ENCODE results near the gene PDPK1. TPM values are rescaled to one million over a fixed set of nuclear protein-coding genes. Genes with fewer than 3 reads are reported as not detected.
A peak's percentile ranks its signal among the peaks of the same experiment; 100 is the strongest.
"Not testable (repeated sequence)": the region's sequence is repeated elsewhere in the genome, so short reads cannot be mapped to it uniquely, and the experiment has no call there.

PDPK1 gene
- total RNA-seq, 1 experiment from 2014 or later = 31.6 TPM

GRCh38 chr16:2560798-2561133 is 22.9 kb downstream of the PDPK1 start:
- intact Hi-C loops (cut with micrococcal nuclease; ENCODE audit: unreplicated experiment); H3K4me3 ChIP-seq (ENCODE audit: low read depth, low read length, poor library complexity, severe bottlenecking); H3K27me3 ChIP-seq (replicated peaks; ENCODE audit: insufficient read depth, low read depth, low read length, poor library complexity); H3K27ac ChIP-seq (ENCODE audit: low read depth, low read length, poor library complexity, severe bottlenecking); H3K4me1 ChIP-seq (ENCODE audit: insufficient read depth, low read length, poor library complexity, severe bottlenecking); POLR2A ChIA-PET (ENCODE audit: low non-redundant PET); H3K36me3 ChIP-seq (ENCODE audit: insufficient read depth, low read length, poor library complexity, severe bottlenecking); H3K9me3 ChIP-seq (ENCODE audit: low read depth, low read length, poor library complexity, severe bottlenecking); DNase-seq (ENCODE audit: low spot score); CTCF ChIA-PET: not testable (repeated sequence)
- TF ChIP-seq CTCF (conservative IDR thresholded peaks at IDR 0.05; ENCODE audit: low read depth, low read length) = 0 out of 2 replicates have a peak, but pooled peaks have one; percentile 30
- TSS peak; percentile 59 for BruUV-seq (replicated peaks)

- BruUV-seq (replicated peaks); H3K4me3 ChIP-seq (ENCODE audit: low read depth, low read length, poor library complexity, severe bottlenecking); CTCF ChIA-PET: not testable (repeated sequence)
These were observed 29.7 kb downstream of the PDPK1 start for GRCh38 chr16:2567506-2567905.

GRCh38 chr16:2568573-2568972 is 30.8 kb downstream of the PDPK1 start:
- intact Hi-C loops (cut with micrococcal nuclease; ENCODE audit: unreplicated experiment) = not testable (repeated sequence)

More at GRCh38 chr16:2567506-2567905, 29.7 kb downstream of the PDPK1 start:
- H3K4me1 ChIP-seq (ENCODE audit: insufficient read depth, low read length, poor library complexity, severe bottlenecking); H3K27me3 ChIP-seq (replicated peaks; ENCODE audit: insufficient read depth, low read depth, low read length, poor library complexity); DNase-seq (ENCODE audit: low spot score); intact Hi-C loops (cut with micrococcal nuclease; ENCODE audit: unreplicated experiment); H3K9me3 ChIP-seq (ENCODE audit: low read depth, low read length, poor library complexity, severe bottlenecking); H3K36me3 ChIP-seq (ENCODE audit: insufficient read depth, low read length, poor library complexity, severe bottlenecking); POLR2A ChIA-PET (ENCODE audit: low non-redundant PET); H3K27ac ChIP-seq (ENCODE audit: low read depth, low read length, poor library complexity, severe bottlenecking): not testable (repeated sequence)

GRCh38 chr16:2572704-2573103 is 34.9 kb downstream of the PDPK1 start:
- BruUV-seq (replicated peaks); POLR2A ChIA-PET (ENCODE audit: low non-redundant PET); H3K4me3 ChIP-seq (ENCODE audit: low read depth, low read length, poor library complexity, severe bottlenecking); H3K36me3 ChIP-seq (ENCODE audit: insufficient read depth, low read length, poor library complexity, severe bottlenecking); H3K27me3 ChIP-seq (replicated peaks; ENCODE audit: insufficient read depth, low read depth, low read length, poor library complexity); H3K4me1 ChIP-seq (ENCODE audit: insufficient read depth, low read length, poor library complexity, severe bottlenecking); H3K9me3 ChIP-seq (ENCODE audit: low read depth, low read length, poor library complexity, severe bottlenecking); H3K27ac ChIP-seq (ENCODE audit: low read depth, low read length, poor library complexity, severe bottlenecking); intact Hi-C loops (cut with micrococcal nuclease; ENCODE audit: unreplicated experiment); DNase-seq (ENCODE audit: low spot score); CTCF ChIA-PET: not testable (repeated sequence)

More at GRCh38 chr16:2568573-2568972, 30.8 kb downstream of the PDPK1 start:
- H3K36me3 ChIP-seq (ENCODE audit: insufficient read depth, low read length, poor library complexity, severe bottlenecking); POLR2A ChIA-PET (ENCODE audit: low non-redundant PET); DNase-seq (ENCODE audit: low spot score); H3K27ac ChIP-seq (ENCODE audit: low read depth, low read length, poor library complexity, severe bottlenecking); H3K27me3 ChIP-seq (replicated peaks; ENCODE audit: insufficient read depth, low read depth, low read length, poor library complexity); H3K4me1 ChIP-seq (ENCODE audit: insufficient read depth, low read length, poor library complexity, severe bottlenecking); BruUV-seq (replicated peaks); H3K9me3 ChIP-seq (ENCODE audit: low read depth, low read length, poor library complexity, severe bottlenecking); H3K4me3 ChIP-seq (ENCODE audit: low read depth, low read length, poor library complexity, severe bottlenecking); CTCF ChIA-PET: not testable (repeated sequence)

GRCh38 chr16:2575839-2576238 is 38.0 kb downstream of the PDPK1 start:
- DNase-seq (ENCODE audit: low spot score); H3K4me3 ChIP-seq (ENCODE audit: low read depth, low read length, poor library complexity, severe bottlenecking); H3K9me3 ChIP-seq (ENCODE audit: low read depth, low read length, poor library complexity, severe bottlenecking); H3K27ac ChIP-seq (ENCODE audit: low read depth, low read length, poor library complexity, severe bottlenecking); BruUV-seq (replicated peaks); POLR2A ChIA-PET (ENCODE audit: low non-redundant PET); H3K4me1 ChIP-seq (ENCODE audit: insufficient read depth, low read length, poor library complexity, severe bottlenecking); H3K36me3 ChIP-seq (ENCODE audit: insufficient read depth, low read length, poor library complexity, severe bottlenecking); intact Hi-C loops (cut with micrococcal nuclease; ENCODE audit: unreplicated experiment); CTCF ChIA-PET; H3K27me3 ChIP-seq (replicated peaks; ENCODE audit: insufficient read depth, low read depth, low read length, poor library complexity): not testable (repeated sequence)

- intact Hi-C loops (cut with micrococcal nuclease; ENCODE audit: unreplicated experiment); DNase-seq (ENCODE audit: low spot score); H3K36me3 ChIP-seq (ENCODE audit: insufficient read depth, low read length, poor library complexity, severe bottlenecking); CTCF ChIA-PET; H3K9me3 ChIP-seq (ENCODE audit: low read depth, low read length, poor library complexity, severe bottlenecking); H3K4me3 ChIP-seq (ENCODE audit: low read depth, low read length, poor library complexity, severe bottlenecking); H3K27ac ChIP-seq (ENCODE audit: low read depth, low read length, poor library complexity, severe bottlenecking); POLR2A ChIA-PET (ENCODE audit: low non-redundant PET); BruUV-seq (replicated peaks); H3K27me3 ChIP-seq (replicated peaks; ENCODE audit: insufficient read depth, low read depth, low read length, poor library complexity); H3K4me1 ChIP-seq (ENCODE audit: insufficient read depth, low read length, poor library complexity, severe bottlenecking): not testable (repeated sequence)
These were observed 39.2 kb downstream of the PDPK1 start for GRCh38 chr16:2577044-2577443.

- H3K4me3 ChIP-seq (ENCODE audit: low read depth, low read length, poor library complexity, severe bottlenecking); DNase-seq (ENCODE audit: low spot score); POLR2A ChIA-PET (ENCODE audit: low non-redundant PET); H3K4me1 ChIP-seq (ENCODE audit: insufficient read depth, low read length, poor library complexity, severe bottlenecking); H3K36me3 ChIP-seq (ENCODE audit: insufficient read depth, low read length, poor library complexity, severe bottlenecking); H3K9me3 ChIP-seq (ENCODE audit: low read depth, low read length, poor library complexity, severe bottlenecking); H3K27me3 ChIP-seq (replicated peaks; ENCODE audit: insufficient read depth, low read depth, low read length, poor library complexity); CTCF ChIA-PET; BruUV-seq (replicated peaks); H3K27ac ChIP-seq (ENCODE audit: low read depth, low read length, poor library complexity, severe bottlenecking); intact Hi-C loops (cut with micrococcal nuclease; ENCODE audit: unreplicated experiment): not testable (repeated sequence)
These were observed 41.1 kb downstream of the PDPK1 start for GRCh38 chr16:2578905-2579304.
